Endothelial cell of umbilical vein (primary cell): ENCODE measurements around the gene C4orf54. TPM values are rescaled to one million over a fixed set of nuclear protein-coding genes. Genes with fewer than 3 reads are reported as not detected.

Source experiments
- BruUV-seq: library from RNA; stranded (reverse); fragments of 400-500 nt; replicated peaks from 2 replicates; lab custom pipeline; 2021; lab: Mats Ljungman, UMichigan
- CTCF ChIA-PET: fragments of 300-600, 350-600 bp; sonication (Branson Sonifier 250); formaldehyde crosslinking; loops from one replicate; lab custom pipeline; 2021; ENCODE audit warnings: antibody characterized with exemption, inconsistent platforms; lab: Charles Lee
- POLR2A ChIA-PET: fragments of 300-600, 350-600 bp; sonication (Branson Sonifier 250); formaldehyde crosslinking; loops from one replicate; lab custom pipeline; 2021; ENCODE audit warnings: antibody characterized with exemption, inconsistent platforms; lab: Charles Lee
- DNase-seq: peaks from one replicate; pipeline ENCODE4 v3.0.0-alpha.2; 2011; ENCODE audit warnings: low read depth, low spot score
- FAIRE-seq: peaks from 2 replicates; lab custom pipeline; 2011; peaks lifted over from hg19 to GRCh38; lab: Jason Lieb, UNC
- H2AFZ ChIP-seq: 2 replicates; pipeline ENCODE4 v1.6.0; 2012; ENCODE audit warnings: low read depth, low read length, control low read depth, inconsistent platforms
- H3K27ac ChIP-seq: 2 replicates; pipeline ENCODE4 v1.5.1; 2011; ENCODE audit warnings: low read depth, mild to moderate bottlenecking, control low read depth, low read length, moderate library complexity; ENCODE audit not compliant: insufficient read depth
- H3K27me3 ChIP-seq, 2 experiments: 2 replicates each; pipeline versions ENCODE4 v1.6.0 to v1.6.1; 2011; ENCODE audit warnings: low read length in 2 of 2, mixed read lengths in 1 of 2; ENCODE audit not compliant: control insufficient read depth in 2 of 2, insufficient read depth in 2 of 2
- H3K36me3 ChIP-seq, 2 experiments: 2 replicates in 1 of 2; 3 replicates in 1 of 2; pipeline ENCODE4 v1.5.1; 2011; ENCODE audit warnings: low read length in 2 of 2, mild to moderate bottlenecking in 1 of 2, moderate library complexity in 1 of 2; ENCODE audit not compliant: control insufficient read depth in 2 of 2, insufficient read depth in 2 of 2; ENCODE audit errors: extremely low read depth in 1 of 2
- H3K4me1 ChIP-seq: 3 replicates; pipeline ENCODE4 v1.5.1; 2011; ENCODE audit warnings: mild to moderate bottlenecking, low read length; ENCODE audit not compliant: control insufficient read depth, insufficient read depth; ENCODE audit errors: extremely low read depth
- H3K4me2 ChIP-seq: 2 replicates; pipeline ENCODE4 v1.6.1; 2011; ENCODE audit warnings: low read length, control low read depth, mixed read lengths; ENCODE audit not compliant: insufficient read depth
- H3K4me3 ChIP-seq, 3 experiments: fragments of 200-600 bp in 1 of 3; sonication (generic), shearing (Covaris generic) in 1 of 3; replicated peaks in 1 of 3; 2 replicates each; pipeline ENCODE4 v1.5.1; 2011 to 2016; ENCODE audit warnings: control low read depth in 3 of 3, low read length in 3 of 3, mild to moderate bottlenecking in 2 of 3, inconsistent platforms in 1 of 3, low read depth in 1 of 3, moderate library complexity in 1 of 3; ENCODE audit not compliant: insufficient read depth in 1 of 3
- H3K79me2 ChIP-seq: 2 replicates; pipeline ENCODE4 v1.6.0; 2012; ENCODE audit warnings: low read length, inconsistent platforms; ENCODE audit not compliant: control insufficient read depth, insufficient read depth
- H3K9ac ChIP-seq: replicated peaks from 2 replicates; pipeline ENCODE3; 2011; ENCODE audit warnings: low read length, control low read depth; ENCODE audit not compliant: insufficient read depth; ENCODE audit errors: extremely low read depth
- H3K9me1 ChIP-seq: replicated peaks from 3 replicates; pipeline ENCODE4 v1.6.0; 2011; ENCODE audit warnings: mild to moderate bottlenecking, low read length; ENCODE audit not compliant: control insufficient read depth, insufficient read depth; ENCODE audit errors: extremely low read depth
- H3K9me3 ChIP-seq: replicated peaks from 2 replicates; pipeline ENCODE4 v1.5.1; 2012; ENCODE audit warnings: low read length, inconsistent platforms; ENCODE audit not compliant: control insufficient read depth, insufficient read depth
- H4K20me1 ChIP-seq: replicated peaks from 2 replicates; pipeline ENCODE3; 2011; ENCODE audit warnings: mild to moderate bottlenecking, low read length; ENCODE audit not compliant: control insufficient read depth, insufficient read depth; ENCODE audit errors: extremely low read depth
- CTCF ChIP-seq, 2 donors: IDR thresholded peaks; 1 replicate in 1 of 2; 2 replicates in 1 of 2; pipeline ENCODE4 v1.5.1; 2011; ENCODE audit warnings: low read length in 2 of 2, mild to moderate bottlenecking in 2 of 2, moderate library complexity in 2 of 2, control low read depth in 1 of 2, inconsistent platforms in 1 of 2, low read depth in 1 of 2; ENCODE audit not compliant: insufficient read depth in 1 of 2; ENCODE audit errors: extremely low read depth in 1 of 2
- EZH2 ChIP-seq: IDR thresholded peaks from 2 replicates; pipeline ENCODE4 v1.6.1; 2012; ENCODE audit warnings: borderline replicate concordance, low read depth, mild to moderate bottlenecking, moderate library complexity, low read length, inconsistent platforms; ENCODE audit not compliant: severe bottlenecking
- FOS ChIP-seq: IDR thresholded peaks from 2 replicates; pipeline ENCODE4 v1.6.1; 2011; ENCODE audit warnings: mild to moderate bottlenecking, low read length, moderate library complexity, borderline replicate concordance; ENCODE audit not compliant: insufficient read depth
- GATA2 ChIP-seq: IDR thresholded peaks from 2 replicates; pipeline ENCODE4 v1.7.0; 2011; ENCODE audit warnings: low read depth, mild to moderate bottlenecking, moderate library complexity, mixed read lengths, low read length; ENCODE audit not compliant: insufficient read length, insufficient read depth
- JUN ChIP-seq: IDR thresholded peaks from 2 replicates; pipeline ENCODE4 v1.6.1; 2011; ENCODE audit warnings: borderline replicate concordance, low read depth; ENCODE audit not compliant: insufficient read length, insufficient read depth
- MAX ChIP-seq: IDR thresholded peaks from 2 replicates; pipeline ENCODE4 v1.6.1; 2011; ENCODE audit not compliant: insufficient read depth, insufficient read length
- MYC ChIP-seq: IDR thresholded peaks from one replicate; pipeline ENCODE4 v1.6.1; 2011; ENCODE audit warnings: mild to moderate bottlenecking, low read depth, low read length
- POLR2A ChIP-seq: IDR thresholded peaks from 2 replicates; pipeline ENCODE4 v1.6.1; 2012; ENCODE audit warnings: low read depth, mild to moderate bottlenecking, control low read depth, low read length
- POLR2AphosphoS5 ChIP-seq: IDR thresholded peaks from 2 replicates; pipeline ENCODE4 v1.6.1; 2012; ENCODE audit warnings: low read depth, mild to moderate bottlenecking, control low read depth, low read length, moderate library complexity; ENCODE audit not compliant: insufficient read depth
- dilution Hi-C: fragments of 300-500 bp; cut with MboI; formaldehyde crosslinking; loops from one replicate; pipeline ENCODE4 v1.15.0; 2019; ENCODE audit warnings: low sequenced_read_pairs; ENCODE audit not compliant: extremely low pct_ligation_motif_present
- intact Hi-C: fragments of 100-400 bp; cut with micrococcal nuclease; formaldehyde crosslinking; loops from one replicate; pipeline ENCODE4 v1.10.0; 2022
- polyA plus RNA-seq, 4 experiments: library from polyadenylated mRNA; depleted of rRNA in 3 of 4; stranded (reverse) in 3 of 4; unstranded in 1 of 4; fragments of >200 nt; gene quantifications; 2 replicates each; pipeline versions ENCODE4 v1.2.1 to v1.2.3, GENCODE V29; 2011 to 2012; ENCODE audit warnings: missing spikeins in 1 of 4
- total RNA-seq: library from RNA; stranded (reverse); gene quantifications from 2 replicates; pipeline ENCODE4 v1.2.3, GENCODE V29; 2021

Gene C4orf54
- total and polyA plus RNA-seq, 2 donors (not counting 3 experiments of a cell fraction or from before 2014, with no cell fraction given): not detected

- H3K4me1 ChIP-seq: no peaks in the 10 kb centered on the region
- no peaks in the 10 kb centered on the region for H3K9me3 ChIP-seq
- intact Hi-C loops: no loop called here
- no peak overlapping the region for H3K4me2 ChIP-seq
- H4K20me1 ChIP-seq: no peaks in the 10 kb centered on the region
- H2AFZ ChIP-seq: no peak overlapping the region
- no peak overlapping the region for H3K4me3 ChIP-seq
- no peak overlapping the region for H3K27ac ChIP-seq
- H3K9ac ChIP-seq: no peak overlapping the region
- DNase-seq: no peak
- no TSS peak for BruUV-seq
- CTCF ChIA-PET: interaction anchor here (0.6 kb wide), 1 partner anchor 60 kb away, joined by 3 read pairs; no protein-coding TSS in a partner anchor
- H3K79me2 ChIP-seq: no peaks in the 10 kb centered on the region
- no peak for FAIRE-seq
- no peaks in the 10 kb centered on the region for H3K9me1 ChIP-seq
- H3K27me3 ChIP-seq: peaks cover 0 to 5% of the 10 kb centered on the region in 2 experiments
- dilution Hi-C loops: no loop called here
- no peaks in the 10 kb centered on the region for H3K36me3 ChIP-seq
- no peak for TF ChIP-seq CTCF (IDR thresholded peaks at IDR 0.05; ENCODE audit: extremely low read depth in 1 of 2, insufficient read depth in 1 of 2, low read depth in 1 of 2, low read length in 2 of 2)
- no peak for TF ChIP-seq JUN
- no peak for TF ChIP-seq POLR2AphosphoS5
- no peak for TF ChIP-seq GATA2
- no peak for TF ChIP-seq FOS
- no peak for TF ChIP-seq EZH2
- no peak for TF ChIP-seq MYC
- no peak for TF ChIP-seq MAX
- no peak for TF ChIP-seq POLR2A
- POLR2A ChIA-PET: no interaction called here
These were observed 49.2 kb downstream of the C4orf54 start for GRCh38 chr4:99608417-99608816.

Other genes with a start within 250 kb of the C4orf54 start
- not detected in 2 replicates for gene ADH7, start 222.5 kb downstream of the C4orf54 start, total RNA-seq
- not detected in 2 replicates for gene ADH7, start 222.5 kb downstream of the C4orf54 start, polyA plus RNA-seq
- gene C4orf17, start 146.8 kb downstream of the C4orf54 start, total RNA-seq: not detected in 2 replicates
- gene C4orf17, start 146.8 kb downstream of the C4orf54 start, polyA plus RNA-seq: not detected in 2 replicates
- 6.5 and 8.4 TPM in 2 replicates for gene TRMT10A, start 93.8 kb downstream of the C4orf54 start, total RNA-seq
- gene TRMT10A, start 93.8 kb downstream of the C4orf54 start, polyA plus RNA-seq: 1.3 and 1.7 TPM in 2 replicates
- gene MTTP, start 83.0 kb downstream of the C4orf54 start, total RNA-seq: not detected in 2 replicates
- gene MTTP, start 83.0 kb downstream of the C4orf54 start, polyA plus RNA-seq: not detected in 2 replicates
- gene DAPP1, start 159.0 kb upstream of the C4orf54 start, total RNA-seq: not detected in 2 replicates
- gene DAPP1, start 159.0 kb upstream of the C4orf54 start, polyA plus RNA-seq: not detected in 2 replicates
- 25.3 and 29.1 TPM in 2 replicates for gene LAMTOR3, start 236.6 kb upstream of the C4orf54 start, total RNA-seq
- gene LAMTOR3, start 236.6 kb upstream of the C4orf54 start, polyA plus RNA-seq: 25.3 and 31.0 TPM in 2 replicates